LoVo (cell line): ENCODE measurements around the gene CT45A5.
A peak's percentile ranks its signal among the peaks of the same experiment; 100 is the strongest.
"Not testable (repeated sequence)": the region's sequence is repeated elsewhere in the genome, so short reads cannot be mapped to it uniquely, and the experiment has no call there.

ENCODE experiments used
- DNase-seq: peaks from one replicate; pipeline ENCODE4 v3.0.0-alpha.2; 2016; ENCODE audit warnings: low spot score

Gene CT45A5, protein sequence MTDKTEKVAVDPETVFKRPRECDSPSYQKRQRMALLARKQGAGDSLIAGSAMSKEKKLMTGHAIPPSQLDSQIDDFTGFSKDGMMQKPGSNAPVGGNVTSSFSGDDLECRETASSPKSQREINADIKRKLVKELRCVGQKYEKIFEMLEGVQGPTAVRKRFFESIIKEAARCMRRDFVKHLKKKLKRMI

GRCh38 chrX:135785403-135785802, at the start of gene CT45A5:
CT45A5 (minus strand) TSS chrX:135785503; CDS start chrX:135781729, 3,774 bp downstream.
- not testable (repeated sequence) for DNase-seq

DNA sequence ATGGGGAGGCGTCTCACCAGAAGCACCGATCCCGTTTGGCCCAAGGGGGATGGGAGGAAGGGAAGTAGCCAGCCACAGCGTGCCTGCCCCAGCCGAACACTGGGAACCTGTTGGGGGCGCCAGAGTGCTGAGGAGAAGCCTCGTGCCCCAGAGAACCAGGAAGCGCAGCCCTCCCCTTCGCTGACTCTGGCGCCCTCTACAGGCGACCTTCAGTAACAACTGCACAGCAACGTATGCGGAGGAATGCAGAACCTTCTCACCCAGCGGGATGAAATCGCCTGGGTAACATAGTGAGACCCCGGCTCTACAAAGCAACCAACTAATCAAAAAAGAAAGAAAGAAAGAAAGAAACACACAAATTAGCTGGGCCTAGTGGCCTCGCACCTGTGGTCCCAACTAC, 34.6 kb upstream of the CT45A5 start, which contains the start of gene CT45A2:
Gene CT45A2, minus strand, starts transcription at position 101 of the 400 bp plus-strand sequence. CDS start 3,747 bp downstream, outside the sequence.
- not testable (repeated sequence) for DNase-seq

GRCh38 chrX:135802687-135803086, 17.4 kb upstream of the CT45A5 start, which contains the start of gene CT45A6:
CT45A6 (minus strand) TSS chrX:135802787; CDS start chrX:135798993, 3,794 bp downstream.
- DNase-seq, result not testable (repeated sequence)

GRCh38 chrX:135768091-135768490, 17.2 kb downstream of the CT45A5 start, which contains the start of gene CT45A3:
CT45A3 (minus strand) TSS chrX:135768191; CDS start chrX:135764444, 3,747 bp downstream.
- not testable (repeated sequence) for DNase-seq

GRCh38 chrX:135744739-135745138, 40.6 kb downstream of the CT45A5 start:
- not testable (repeated sequence) for DNase-seq

- no peak for DNase-seq
Measured at GRCh38 chrX:135741192-135741715, 44.0 kb downstream of the CT45A5 start.

DNA sequence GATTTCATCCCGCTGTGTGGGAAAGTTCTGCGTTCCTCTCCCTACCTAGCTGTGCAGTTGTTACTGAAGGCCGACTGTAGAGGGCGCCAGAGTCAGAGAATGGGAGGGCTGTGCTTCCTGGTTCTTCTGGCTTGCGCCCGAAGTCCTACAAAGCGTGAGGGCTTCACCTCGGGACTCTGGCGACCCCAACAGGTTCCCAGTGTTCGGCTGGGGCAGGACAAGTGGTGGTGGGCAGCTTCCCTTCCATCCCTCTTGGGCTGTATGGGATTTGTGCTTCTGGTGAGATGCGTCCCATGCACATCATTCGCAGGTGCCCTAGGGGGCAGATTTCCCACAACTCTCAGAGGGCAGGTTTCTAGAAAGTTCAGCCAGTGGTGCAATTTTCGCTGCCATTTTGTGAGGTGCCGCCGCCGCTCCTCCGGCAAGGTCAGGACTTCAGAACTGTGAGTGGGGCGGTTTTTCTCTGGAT, 44.6 kb downstream of the CT45A5 start:
- peak; percentile 21 for DNase-seq

GRCh38 chrX:135737366-135738071, 47.8 kb downstream of the CT45A5 start:
- DNase-seq, result no peak

DNA sequence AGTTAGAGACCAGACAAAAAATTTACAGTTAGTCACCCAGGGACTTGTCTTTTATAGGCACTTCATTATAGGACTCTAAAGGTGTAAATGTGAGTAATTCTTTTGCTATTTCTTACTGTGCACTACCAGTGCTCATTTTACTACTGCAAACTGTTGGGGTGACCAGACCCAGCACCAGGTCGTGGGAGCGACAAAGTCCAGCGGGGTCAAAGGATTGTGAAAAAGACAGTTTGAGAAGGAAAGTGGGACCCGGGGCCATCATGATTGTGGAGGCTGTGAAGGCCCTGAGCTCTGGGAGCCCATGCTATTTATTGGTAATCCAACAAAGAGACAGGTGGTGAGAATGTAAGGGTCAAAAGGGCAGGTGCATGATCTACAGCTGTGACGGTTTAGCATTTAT, 50.6 kb downstream of the CT45A5 start:
- DNase-seq, result not testable (repeated sequence)
